Neuron (in vitro differentiated cells): ENCODE results near the gene SF3A2.

Source experiments
- H2AFZ ChIP-seq: one replicate; pipeline ENCODE4 v1.6.1; 2013; ENCODE audit warnings: low read depth, mild to moderate bottlenecking, inconsistent platforms, low read length, moderate library complexity
- H3K27me3 ChIP-seq: one replicate; pipeline ENCODE4 v1.6.1; 2013; ENCODE audit warnings: low read length; ENCODE audit not compliant: insufficient read depth
- H3K36me3 ChIP-seq: one replicate; pipeline ENCODE4 v1.6.1; 2013; ENCODE audit warnings: low read length; ENCODE audit not compliant: insufficient read depth
- H3K4me1 ChIP-seq: one replicate; pipeline ENCODE4 v1.6.1; 2013; ENCODE audit warnings: low read length; ENCODE audit not compliant: insufficient read depth
- H3K4me3 ChIP-seq: 2 replicates; pipeline ENCODE4 v1.5.1; 2013; ENCODE audit warnings: mild to moderate bottlenecking, low read length, moderate library complexity
- H3K9me3 ChIP-seq: one replicate; pipeline ENCODE4 v1.6.1; 2013; ENCODE audit warnings: low read length

SF3A2 gene

GRCh38 chr19:2236314-2237050 lies at the start of gene SF3A2, which contains the start of gene PLEKHJ1:
TSS of gene SF3A2 (plus strand) at chr19:2236824. CDS start at chr19:2243419, 6,595 bp downstream.
TSS of gene PLEKHJ1 (minus strand) at chr19:2236329. CDS start at chr19:2236248, 81 bp downstream.
- Histone ChIP-seq H2AFZ (no peak within 1 kb of the TSS), H3K4me1 (peaks cover 51% of the 10 kb centered on the region), H3K4me3 (peak within 1 kb of the TSS; percentile 50), H3K36me3 (peaks cover 27% of the 10 kb centered on the region), H3K9me3 (no peaks in the 10 kb centered on the region), H3K27me3 (no peaks in the 10 kb centered on the region)

- Histone ChIP-seq H3K36me3 (peaks cover 76% of the 10 kb centered on the region), H3K4me3 (no peak overlapping the region), H2AFZ (no peak overlapping the region), H3K27me3 (no peaks in the 10 kb centered on the region), H3K4me1 (no peaks in the 10 kb centered on the region), H3K9me3 (no peaks in the 10 kb centered on the region)
Observed at GRCh38 chr19:2187159-2187558, 49.5 kb upstream of the SF3A2 start.

GRCh38 chr19:2188708-2189385 lies 47.8 kb upstream of the SF3A2 start:
- Histone ChIP-seq H3K4me3 (no peak overlapping the region), H3K4me1 (no peaks in the 10 kb centered on the region), H3K27me3 (no peaks in the 10 kb centered on the region), H3K36me3 (peaks cover 80% of the 10 kb centered on the region), H3K9me3 (no peaks in the 10 kb centered on the region), H2AFZ (no peak overlapping the region)

GRCh38 chr19:2189880-2190279 lies 46.7 kb upstream of the SF3A2 start:
- H2AFZ ChIP-seq, result no peak overlapping the region
- H3K27me3 ChIP-seq, result no peaks in the 10 kb centered on the region
- no peak overlapping the region for H3K4me3 ChIP-seq
- peaks cover 77% of the 10 kb centered on the region for H3K36me3 ChIP-seq
- no peaks in the 10 kb centered on the region for H3K9me3 ChIP-seq
- no peaks in the 10 kb centered on the region for H3K4me1 ChIP-seq

- Histone ChIP-seq H3K27me3 (no peaks in the 10 kb centered on the region), H2AFZ (no peak overlapping the region), H3K4me1 (no peaks in the 10 kb centered on the region), H3K9me3 (no peaks in the 10 kb centered on the region), H3K4me3 (no peak overlapping the region), H3K36me3 (peaks cover 82% of the 10 kb centered on the region)
Observed at GRCh38 chr19:2190848-2191455, 45.7 kb upstream of the SF3A2 start.

- no peaks in the 10 kb centered on the region for H3K4me1 ChIP-seq
- no peaks in the 10 kb centered on the region for H3K9me3 ChIP-seq
- peaks cover 79% of the 10 kb centered on the region for H3K36me3 ChIP-seq
- no peak overlapping the region for H3K4me3 ChIP-seq
- no peak overlapping the region for H2AFZ ChIP-seq
- no peaks in the 10 kb centered on the region for H3K27me3 ChIP-seq
Observed at GRCh38 chr19:2191456-2192310, 44.9 kb upstream of the SF3A2 start.

- H3K27me3 ChIP-seq, result no peaks in the 10 kb centered on the region
- no peak overlapping the region for H2AFZ ChIP-seq
- no peaks in the 10 kb centered on the region for H3K4me1 ChIP-seq
- H3K36me3 ChIP-seq, result peaks cover 79% of the 10 kb centered on the region
- no peaks in the 10 kb centered on the region for H3K9me3 ChIP-seq
- H3K4me3 ChIP-seq, result no peak overlapping the region
Observed at GRCh38 chr19:2192862-2193261, 43.8 kb upstream of the SF3A2 start.

- H3K36me3 ChIP-seq, result peaks cover 74% of the 10 kb centered on the region
- H3K4me1 ChIP-seq, result no peaks in the 10 kb centered on the region
- no peak overlapping the region for H2AFZ ChIP-seq
- H3K27me3 ChIP-seq, result no peaks in the 10 kb centered on the region
- no peaks in the 10 kb centered on the region for H3K9me3 ChIP-seq
- H3K4me3 ChIP-seq, result no peak overlapping the region
Observed at GRCh38 chr19:2193807-2194206, 42.8 kb upstream of the SF3A2 start.

GRCh38 chr19:2194513-2195078 lies 42.0 kb upstream of the SF3A2 start:
- H3K36me3 ChIP-seq, result peaks cover 67% of the 10 kb centered on the region

GRCh38 chr19:2195361-2195760 lies 41.3 kb upstream of the SF3A2 start:
- H3K9me3 ChIP-seq, result no peaks in the 10 kb centered on the region
- H2AFZ ChIP-seq, result no peak overlapping the region
- H3K4me1 ChIP-seq, result no peaks in the 10 kb centered on the region
- H3K27me3 ChIP-seq, result no peaks in the 10 kb centered on the region
- H3K4me3 ChIP-seq, result no peak overlapping the region
- peaks cover 63% of the 10 kb centered on the region for H3K36me3 ChIP-seq

More at GRCh38 chr19:2194513-2195078, 42.0 kb upstream of the SF3A2 start:
- Histone ChIP-seq H2AFZ (no peak overlapping the region), H3K4me1 (no peaks in the 10 kb centered on the region), H3K27me3 (no peaks in the 10 kb centered on the region), H3K9me3 (no peaks in the 10 kb centered on the region), H3K4me3 (no peak overlapping the region)

- Histone ChIP-seq H3K4me1 (no peaks in the 10 kb centered on the region), H3K4me3 (no peak overlapping the region), H2AFZ (no peak overlapping the region), H3K36me3 (peaks cover 57% of the 10 kb centered on the region), H3K9me3 (no peaks in the 10 kb centered on the region), H3K27me3 (no peaks in the 10 kb centered on the region)
Observed at GRCh38 chr19:2195914-2196313, 40.7 kb upstream of the SF3A2 start.

- Histone ChIP-seq H3K27me3 (no peaks in the 10 kb centered on the region), H2AFZ (no peak overlapping the region), H3K4me1 (no peaks in the 10 kb centered on the region), H3K36me3 (peaks cover 55% of the 10 kb centered on the region), H3K9me3 (no peaks in the 10 kb centered on the region), H3K4me3 (no peak overlapping the region)
Observed at GRCh38 chr19:2197270-2197669, 39.4 kb upstream of the SF3A2 start.
